NCI-H2029 (cell line): ENCODE results near the gene GNG12.

Experiments used
- DNase-seq: peaks from one replicate; lab custom pipeline; 2025; lab: John Stamatoyannopoulos, UW

GNG12 gene

GRCh38 chr1:67753776-67754525, 79.3 kb downstream of the GNG12 start:
- DNase-seq, result no peak

DNA sequence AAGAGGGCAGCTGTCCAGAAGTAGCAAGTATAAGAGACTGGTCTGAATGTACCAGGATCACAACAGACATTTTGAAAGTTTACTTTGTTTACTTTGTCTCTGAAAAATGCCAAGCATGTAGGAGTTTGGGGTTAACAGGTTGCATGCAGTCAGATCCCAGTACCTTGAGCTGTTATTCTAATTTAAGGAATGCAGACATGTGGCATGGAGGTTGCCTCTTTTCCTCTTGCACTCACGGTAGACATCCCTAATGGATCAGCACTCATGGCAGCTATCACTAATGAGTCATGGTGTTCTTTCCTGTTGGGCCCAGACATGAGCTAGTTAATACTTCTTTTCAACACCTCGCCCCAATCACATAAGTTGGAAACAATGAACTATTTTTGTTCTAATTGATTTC, 81.0 kb downstream of the GNG12 start:
- DNase-seq, result no peak

- DNase-seq, result no peak
Observed at GRCh38 chr1:67750691-67751054, 82.6 kb downstream of the GNG12 start.

DNA sequence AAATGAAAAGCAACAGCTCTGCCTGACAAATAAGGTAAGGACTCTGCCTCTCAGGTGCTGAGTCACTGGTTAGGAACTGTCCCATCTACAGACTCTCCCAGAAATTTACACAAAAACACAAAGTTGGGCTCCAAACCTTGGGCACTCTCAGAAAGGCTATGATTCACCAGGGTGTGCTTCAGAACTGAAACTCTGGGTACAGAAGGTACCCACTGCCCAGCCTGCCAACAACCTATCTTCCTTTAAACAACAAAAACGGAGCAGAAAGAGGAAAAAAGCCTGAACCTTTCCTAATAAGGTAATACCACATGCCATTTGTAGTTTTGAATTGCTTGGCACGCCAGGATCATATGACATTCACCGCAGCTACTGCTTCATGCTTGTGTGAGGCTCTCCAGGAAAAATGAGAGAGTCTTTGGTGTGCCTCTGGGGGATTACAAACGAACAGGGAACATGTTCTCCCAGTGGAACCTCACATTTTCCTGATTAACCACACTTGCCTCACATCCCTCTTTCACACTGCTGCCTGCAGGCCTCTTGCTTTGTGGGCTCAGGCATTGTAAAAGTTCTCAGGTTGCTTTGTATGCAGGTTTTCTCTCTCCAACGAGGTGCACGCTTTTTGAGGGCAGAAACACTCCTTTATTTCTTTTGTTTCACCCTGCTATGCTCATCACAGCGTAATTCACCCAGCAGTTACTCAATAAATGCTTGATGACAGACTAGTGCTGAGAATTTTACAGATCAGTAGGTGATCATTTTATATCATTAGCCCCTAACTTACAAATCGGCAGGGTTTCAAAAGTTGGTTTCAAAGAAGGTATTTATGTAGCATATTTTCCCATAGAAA, 83.2 kb downstream of the GNG12 start:
- DNase-seq, result peak; percentile 75

DNA sequence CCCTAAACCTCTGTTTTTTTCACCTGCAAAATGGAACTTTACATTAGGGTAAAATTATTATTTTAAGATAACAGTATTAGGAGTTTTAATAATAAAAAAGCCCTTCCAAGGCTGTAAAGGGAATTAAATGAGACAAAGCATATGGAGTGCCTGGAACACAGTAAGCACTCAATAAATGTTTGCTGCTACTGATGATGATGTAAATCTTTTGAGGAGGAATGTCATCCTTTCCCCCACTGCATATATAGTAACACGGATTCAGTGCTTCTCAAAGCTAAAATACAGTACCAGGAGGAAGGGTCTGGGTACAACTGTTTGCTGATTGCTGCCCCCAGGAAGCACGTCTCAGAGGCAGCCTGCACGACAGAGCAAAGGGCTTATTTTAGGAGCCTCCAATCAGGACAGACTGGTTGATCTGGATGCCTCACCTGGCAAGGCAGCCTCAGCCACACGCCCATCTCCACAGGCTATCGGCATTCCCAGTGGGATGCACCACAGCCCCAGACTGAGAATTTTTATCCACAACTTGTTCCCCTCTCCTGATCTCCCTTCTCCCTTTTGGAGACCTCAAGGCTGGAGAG, 83.9 kb downstream of the GNG12 start:
- DNase-seq, result no peak

- peak; percentile 50 for DNase-seq
Observed at GRCh38 chr1:67748630-67749029, 84.6 kb downstream of the GNG12 start.

GRCh38 chr1:67747671-67748546, 85.4 kb downstream of the GNG12 start:
- no peak for DNase-seq

- DNase-seq, result no peak
Observed at GRCh38 chr1:67745875-67746698, 87.2 kb downstream of the GNG12 start.

DNA sequence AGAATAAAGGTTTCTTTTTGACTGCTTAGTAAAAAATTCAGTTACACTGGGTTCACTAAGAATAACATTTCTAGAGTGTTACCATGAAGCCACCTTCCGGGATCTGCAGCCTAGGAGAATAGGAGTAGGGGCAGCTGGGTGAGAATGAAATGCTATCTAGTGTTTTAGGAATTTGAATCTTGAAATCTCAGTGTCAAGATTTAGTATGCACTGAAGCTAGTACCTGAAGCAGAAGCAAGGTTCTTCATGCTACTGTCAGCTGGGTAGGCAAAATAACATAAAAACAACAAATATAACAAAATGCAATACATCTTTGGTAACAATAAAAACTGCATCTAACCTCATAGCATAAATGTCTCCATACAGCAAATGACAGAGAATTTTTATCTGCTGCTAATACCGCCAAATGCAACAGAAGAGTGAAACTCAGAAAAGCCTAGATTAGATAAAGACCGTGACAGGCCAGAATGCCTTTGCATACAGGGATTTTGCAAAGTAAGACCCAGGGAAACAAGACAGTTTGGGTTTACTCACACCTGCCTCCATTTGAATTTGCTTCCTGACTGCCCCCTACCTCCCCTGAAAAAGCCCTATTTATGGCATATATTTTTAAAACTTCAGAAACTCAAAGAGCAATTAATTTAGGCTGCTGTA, 90.1 kb downstream of the GNG12 start:
- DNase-seq, result no peak

DNA sequence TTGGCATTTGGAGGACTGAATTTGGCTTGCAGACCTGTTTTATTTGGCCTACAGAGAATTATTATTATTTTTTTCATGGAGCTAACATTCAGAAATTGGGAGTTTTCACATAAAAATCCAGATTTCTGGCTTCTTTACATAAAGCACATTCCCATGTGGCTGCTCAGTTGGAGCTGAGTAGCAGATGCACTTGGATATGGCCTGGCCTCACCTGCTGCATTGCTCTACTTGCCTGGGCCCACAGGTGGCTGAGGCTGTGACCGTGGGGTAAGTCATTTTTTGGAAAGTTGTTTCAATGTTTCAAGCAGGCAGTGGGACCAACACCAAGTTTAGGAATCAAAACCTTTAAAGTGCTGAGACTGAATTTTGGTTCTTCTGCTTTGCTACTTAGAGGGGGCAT, 91.5 kb downstream of the GNG12 start:
- DNase-seq, result no peak

DNA sequence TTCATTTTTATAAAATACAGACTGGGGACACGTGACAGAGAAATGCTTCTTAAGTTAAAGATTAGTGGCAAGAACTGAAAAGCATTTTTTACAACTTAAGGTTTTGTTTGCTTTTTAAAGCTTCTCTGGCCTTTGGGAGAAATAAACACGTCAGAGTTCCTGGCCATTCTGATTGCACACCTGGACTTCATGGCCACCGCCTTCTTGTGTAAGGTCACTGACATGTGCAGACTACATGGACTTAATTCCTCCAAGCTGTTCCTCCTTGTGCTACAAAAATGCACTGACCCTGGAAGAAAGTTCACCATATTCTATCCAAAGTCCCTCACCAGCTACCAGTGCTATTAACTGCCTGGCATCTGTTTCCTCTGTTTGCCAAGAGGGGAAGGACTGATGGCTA, 92.1 kb downstream of the GNG12 start:
- no peak for DNase-seq

- DNase-seq, result no peak
Observed at GRCh38 chr1:67740543-67740942, 92.7 kb downstream of the GNG12 start.

- no peak for DNase-seq
Observed at GRCh38 chr1:67739361-67739760, 93.9 kb downstream of the GNG12 start.

DNA sequence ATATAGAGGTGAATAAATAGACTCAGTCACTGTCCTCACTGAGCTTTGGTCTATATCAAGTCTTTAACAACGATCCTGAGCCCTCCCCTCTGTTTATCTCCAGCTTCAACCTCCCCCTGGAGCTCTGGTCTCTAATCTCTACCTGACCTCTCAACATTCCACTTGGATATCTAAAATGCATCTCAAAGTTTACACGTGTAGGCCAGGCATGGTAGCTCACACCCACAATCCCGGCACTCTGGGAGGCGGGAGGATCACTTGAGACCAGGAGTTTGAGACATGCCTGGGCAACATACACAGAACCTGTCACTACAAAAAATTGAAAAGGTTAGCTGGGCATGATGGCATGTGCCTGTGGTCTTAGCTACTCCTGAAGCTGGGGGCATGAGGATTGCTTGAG, 94.9 kb downstream of the GNG12 start:
- DNase-seq, result no peak

DNA sequence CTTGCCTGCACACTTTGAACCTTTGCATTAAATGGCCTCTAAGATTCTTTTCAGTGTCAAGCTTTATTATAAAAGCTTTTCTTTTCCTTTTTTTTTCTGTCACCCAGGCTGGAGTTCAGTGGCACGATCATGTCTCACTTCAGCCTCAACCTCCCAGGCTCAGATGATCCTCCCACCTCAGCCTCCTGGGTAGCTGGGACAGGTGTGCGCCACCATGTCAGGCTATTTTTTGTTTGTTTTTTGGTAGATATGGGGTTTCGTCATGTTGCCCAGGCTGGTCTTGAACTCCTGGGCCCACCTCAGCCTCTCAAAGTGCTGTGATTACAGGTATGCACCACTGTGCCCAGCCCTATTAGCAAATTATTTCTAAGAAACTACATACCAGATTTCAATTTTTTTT, 95.4 kb downstream of the GNG12 start:
- DNase-seq, result no peak

GRCh38 chr1:67736750-67737149, 96.5 kb downstream of the GNG12 start:
- no peak for DNase-seq

GRCh38 chr1:67735806-67736627, 97.2 kb downstream of the GNG12 start:
- DNase-seq, result peak; percentile 95

- DNase-seq, result no peak
Observed at GRCh38 chr1:67735206-67735605, 98.1 kb downstream of the GNG12 start.

- DNase-seq, result no peak
Observed at GRCh38 chr1:67734323-67734690, 99.0 kb downstream of the GNG12 start.
